ENCODE results near the gene OR6V1.

OR6V1 gene

DNA sequence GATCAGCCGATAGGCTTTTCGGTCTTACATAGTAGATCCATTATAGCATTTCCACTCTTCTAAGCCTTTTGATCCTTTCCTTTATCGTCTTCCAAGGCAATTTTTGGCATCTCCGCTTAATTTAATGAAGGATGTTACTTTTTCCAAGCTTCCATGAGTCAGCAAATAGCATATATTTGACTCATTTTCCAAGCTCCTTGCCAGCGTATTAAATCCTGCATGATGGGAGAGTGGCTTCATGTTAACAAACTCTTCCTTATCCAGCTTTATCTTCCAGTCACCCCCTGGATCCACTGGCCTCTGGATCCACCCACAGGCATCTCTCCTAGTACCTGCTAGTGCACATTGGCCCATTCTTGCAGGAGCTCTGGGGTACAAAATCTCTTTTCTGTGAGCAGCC is 38.2 kb upstream of the OR6V1 start:
- no peak overlapping the region for H2AFZ ChIP-seq (ENCODE audit: low read length)
- no peak overlapping the region for H3K4me3 ChIP-seq (ENCODE audit: low read length in 2 of 2)
- peaks cover 0 to 1% of the 10 kb centered on the region in 2 donors for H3K4me1 ChIP-seq (ENCODE audit: control insufficient read depth in 2 of 2, insufficient read depth in 1 of 2, low read depth in 1 of 2, low read length in 2 of 2)
- H2BK120ac ChIP-seq (ENCODE audit: low read depth, low read length): no peak overlapping the region
- no peak overlapping the region for H2BK5ac ChIP-seq (ENCODE audit: low read length)
- H3K27ac ChIP-seq (replicated peaks; ENCODE audit: low read length): no peak overlapping the region
- no peak overlapping the region for H2BK15ac ChIP-seq (ENCODE audit: low read length)
- H3K14ac ChIP-seq (ENCODE audit: low read length): no peak overlapping the region
- no peaks in the 10 kb centered on the region for H3K9me3 ChIP-seq (replicated peaks in 1 of 2; ENCODE audit: control insufficient read depth in 2 of 2, insufficient read depth in 1 of 2, low read depth in 1 of 2, low read length in 2 of 2)
- no peaks in the 10 kb centered on the region for H3K79me1 ChIP-seq (ENCODE audit: low read depth, low read length)
- H3K9ac ChIP-seq (ENCODE audit: low read depth, low read length, poor library complexity): no peak overlapping the region
- no peak overlapping the region for H2AK5ac ChIP-seq (ENCODE audit: low read depth, low read length)
- H3K23ac ChIP-seq (ENCODE audit: low read depth, low read length, poor library complexity): no peak overlapping the region
- no peak for DNase-seq (ENCODE audit: low spot score)
- WGBS, 2 donors (ENCODE audit: extremely low coverage in 2 of 2, insufficient read length in 2 of 2, insufficient replicate concordance in 1 of 2): no CpG with 5 or more reads among the region's 5 CpGs
- H3K4me2 ChIP-seq (ENCODE audit: insufficient read depth, low read length, poor library complexity, severe bottlenecking): no peak overlapping the region
- no peak overlapping the region for H2BK12ac ChIP-seq (ENCODE audit: low read length)
- no peak overlapping the region for H3K18ac ChIP-seq (ENCODE audit: low read length)
- no peaks in the 10 kb centered on the region for H3K36me3 ChIP-seq (replicated peaks in 1 of 2; ENCODE audit: control insufficient read depth in 2 of 2, insufficient read depth in 2 of 2, low read length in 2 of 2)
- H4K91ac ChIP-seq (ENCODE audit: low read depth, low read length, poor library complexity): no peak overlapping the region
- H3K27me3 ChIP-seq (ENCODE audit: control insufficient read depth in 3 of 3, insufficient read depth in 3 of 3, low read depth in 1 of 3, low read length in 3 of 3): no peaks in the 10 kb centered on the region
- H3K4ac ChIP-seq (ENCODE audit: low read length): no peak overlapping the region
- H4K8ac ChIP-seq (ENCODE audit: low read depth, low read length): no peak overlapping the region

DNA sequence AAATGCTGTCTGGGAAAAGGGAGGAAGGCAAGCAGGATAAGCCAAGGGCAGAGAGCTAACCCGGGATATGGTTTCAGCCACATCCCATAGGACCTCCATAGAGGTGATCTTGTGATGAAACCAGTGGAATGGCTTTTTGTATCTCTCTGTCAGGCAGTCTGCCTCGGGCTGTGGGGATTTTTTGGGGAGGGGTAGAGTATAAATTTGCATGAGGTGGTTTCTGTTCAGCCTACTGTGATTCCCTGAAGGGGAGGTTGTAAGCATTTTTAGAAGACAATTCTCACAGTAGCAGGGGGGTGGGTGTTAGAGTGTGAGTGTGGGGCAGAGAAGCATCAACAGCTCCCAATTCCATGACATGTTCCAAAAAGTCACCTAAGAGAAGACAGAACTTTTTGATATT is 37.1 kb upstream of the OR6V1 start:
- no CpG with 5 or more reads among the region's 2 CpGs for WGBS, 2 donors (ENCODE audit: extremely low coverage in 2 of 2, insufficient read length in 2 of 2, insufficient replicate concordance in 1 of 2)
- Histone ChIP-seq H3K4ac (ENCODE audit: low read length) (no peak overlapping the region), H2BK12ac (ENCODE audit: low read length) (no peak overlapping the region), H3K36me3 (replicated peaks in 1 of 2; ENCODE audit: control insufficient read depth in 2 of 2, insufficient read depth in 2 of 2, low read length in 2 of 2) (no peaks in the 10 kb centered on the region), H3K14ac (ENCODE audit: low read length) (no peak overlapping the region), H3K18ac (ENCODE audit: low read length) (no peak overlapping the region), H2AK5ac (ENCODE audit: low read depth, low read length) (no peak overlapping the region), H3K4me3 (ENCODE audit: low read length in 2 of 2) (no peak overlapping the region), H3K23ac (ENCODE audit: low read depth, low read length, poor library complexity) (no peak overlapping the region), H4K8ac (ENCODE audit: low read depth, low read length) (no peak overlapping the region), H3K4me1 (ENCODE audit: control insufficient read depth in 2 of 2, insufficient read depth in 1 of 2, low read depth in 1 of 2, low read length in 2 of 2) (peaks cover 0 to 1% of the 10 kb centered on the region in 2 donors), H2BK5ac (ENCODE audit: low read length) (no peak overlapping the region), H3K4me2 (ENCODE audit: insufficient read depth, low read length, poor library complexity, severe bottlenecking) (no peak overlapping the region), H2BK15ac (ENCODE audit: low read length) (no peak overlapping the region), H3K27ac (replicated peaks; ENCODE audit: low read length) (no peak overlapping the region), H4K91ac (ENCODE audit: low read depth, low read length, poor library complexity) (no peak overlapping the region), H2BK120ac (ENCODE audit: low read depth, low read length) (no peak overlapping the region), H3K79me1 (ENCODE audit: low read depth, low read length) (no peaks in the 10 kb centered on the region), H3K27me3 (ENCODE audit: control insufficient read depth in 3 of 3, insufficient read depth in 3 of 3, low read depth in 1 of 3, low read length in 3 of 3) (no peaks in the 10 kb centered on the region), H2AFZ (ENCODE audit: low read length) (no peak overlapping the region), H3K9me3 (replicated peaks in 1 of 2; ENCODE audit: control insufficient read depth in 2 of 2, insufficient read depth in 1 of 2, low read depth in 1 of 2, low read length in 2 of 2) (no peaks in the 10 kb centered on the region), H3K9ac (ENCODE audit: low read depth, low read length, poor library complexity) (no peak overlapping the region)
- no peak for DNase-seq (ENCODE audit: low spot score)

DNA sequence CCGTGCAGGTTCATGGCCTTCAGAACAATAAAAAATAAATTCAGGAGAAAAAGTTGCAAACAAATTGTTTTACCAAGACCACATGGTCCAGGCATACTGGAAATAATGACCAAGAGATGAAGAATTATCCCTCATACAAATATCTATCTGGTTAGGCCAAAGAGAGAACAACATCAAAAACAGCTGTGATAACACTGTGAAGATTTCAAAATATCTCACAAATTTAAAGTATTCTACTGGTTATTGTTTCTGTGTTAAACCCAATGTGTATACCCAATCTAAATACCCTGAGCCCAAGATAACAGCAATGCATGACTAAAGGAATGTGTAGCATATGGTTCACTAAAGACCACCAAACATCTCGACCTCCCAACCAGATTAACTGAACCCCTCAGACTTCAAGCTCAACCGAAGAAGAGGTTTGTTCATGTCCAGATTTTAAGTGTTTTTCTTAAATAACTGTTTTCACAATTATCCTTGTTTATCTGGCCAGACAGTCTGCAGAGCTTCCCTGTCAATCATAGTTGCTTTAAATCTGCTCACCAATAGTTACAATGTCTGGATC is 36.1 kb upstream of the OR6V1 start:
- no peak overlapping the region for H2AK5ac ChIP-seq (ENCODE audit: low read depth, low read length)
- H3K14ac ChIP-seq (ENCODE audit: low read length): no peak overlapping the region
- DNase-seq (ENCODE audit: low spot score): no peak
- no peaks in the 10 kb centered on the region for H3K27me3 ChIP-seq (ENCODE audit: control insufficient read depth in 3 of 3, insufficient read depth in 3 of 3, low read depth in 1 of 3, low read length in 3 of 3)
- no peak overlapping the region for H3K23ac ChIP-seq (ENCODE audit: low read depth, low read length, poor library complexity)
- no peak overlapping the region for H4K8ac ChIP-seq (ENCODE audit: low read depth, low read length)
- H2BK120ac ChIP-seq (ENCODE audit: low read depth, low read length): no peak overlapping the region
- no peak overlapping the region for H2BK5ac ChIP-seq (ENCODE audit: low read length)
- no peak overlapping the region for H3K4ac ChIP-seq (ENCODE audit: low read length)
- H3K9me3 ChIP-seq (replicated peaks in 1 of 2; ENCODE audit: control insufficient read depth in 2 of 2, insufficient read depth in 1 of 2, low read depth in 1 of 2, low read length in 2 of 2): no peaks in the 10 kb centered on the region
- H3K9ac ChIP-seq (ENCODE audit: low read depth, low read length, poor library complexity): no peak overlapping the region
- H2BK15ac ChIP-seq (ENCODE audit: low read length): no peak overlapping the region
- no peak overlapping the region for H3K4me2 ChIP-seq (ENCODE audit: insufficient read depth, low read length, poor library complexity, severe bottlenecking)
- no CpG with 5 or more reads among the region's 3 CpGs for WGBS, 2 donors (ENCODE audit: extremely low coverage in 2 of 2, insufficient read length in 2 of 2, insufficient replicate concordance in 1 of 2)
- no peak overlapping the region for H3K18ac ChIP-seq (ENCODE audit: low read length)
- no peak overlapping the region for H4K91ac ChIP-seq (ENCODE audit: low read depth, low read length, poor library complexity)
- no peak overlapping the region for H2BK12ac ChIP-seq (ENCODE audit: low read length)
- no peak overlapping the region for H3K4me3 ChIP-seq (ENCODE audit: low read length in 2 of 2)
- no peaks in the 10 kb centered on the region for H3K79me1 ChIP-seq (ENCODE audit: low read depth, low read length)
- no peak overlapping the region for H2AFZ ChIP-seq (ENCODE audit: low read length)
- H3K36me3 ChIP-seq (replicated peaks in 1 of 2; ENCODE audit: control insufficient read depth in 2 of 2, insufficient read depth in 2 of 2, low read length in 2 of 2): no peaks in the 10 kb centered on the region
- H3K27ac ChIP-seq (replicated peaks; ENCODE audit: low read length): no peak overlapping the region
- H3K4me1 ChIP-seq (ENCODE audit: control insufficient read depth in 2 of 2, insufficient read depth in 1 of 2, low read depth in 1 of 2, low read length in 2 of 2): peaks cover 0 to 1% of the 10 kb centered on the region in 2 donors

DNA sequence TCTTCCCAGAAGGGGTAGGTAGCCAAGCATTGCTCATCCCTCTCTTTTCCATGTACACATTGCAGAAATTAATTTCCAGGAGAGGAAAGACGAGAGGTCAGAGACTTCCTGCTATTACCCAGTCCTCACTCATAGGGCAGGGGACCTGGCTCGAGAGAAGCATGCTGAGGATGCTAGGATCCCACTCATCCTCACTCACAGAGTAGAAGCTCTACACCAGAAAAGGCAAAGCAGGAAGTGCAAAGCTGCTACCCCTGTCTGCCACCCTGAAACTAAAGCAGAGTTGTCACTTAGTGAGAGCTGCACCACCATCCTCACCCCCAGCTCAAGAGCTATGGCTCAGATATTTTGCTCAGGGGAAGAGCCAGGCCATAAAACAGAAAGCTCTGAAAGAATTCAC is 35.1 kb upstream of the OR6V1 start:
- no CpG with 5 or more reads among the region's 2 CpGs for WGBS, 2 donors (ENCODE audit: extremely low coverage in 2 of 2, insufficient read length in 2 of 2, insufficient replicate concordance in 1 of 2)
- no peak overlapping the region for H2BK12ac ChIP-seq (ENCODE audit: low read length)

More for the DNA sequence above, 35.1 kb upstream of the OR6V1 start:
- no peak overlapping the region for H2BK120ac ChIP-seq (ENCODE audit: low read depth, low read length)
- no peak for DNase-seq (ENCODE audit: low spot score)
- no peaks in the 10 kb centered on the region for H3K27me3 ChIP-seq (ENCODE audit: control insufficient read depth in 3 of 3, insufficient read depth in 3 of 3, low read depth in 1 of 3, low read length in 3 of 3)
- H3K4me1 ChIP-seq (ENCODE audit: control insufficient read depth in 2 of 2, insufficient read depth in 1 of 2, low read depth in 1 of 2, low read length in 2 of 2): peaks cover 0 to 1% of the 10 kb centered on the region in 2 donors
- no peak overlapping the region for H3K9ac ChIP-seq (ENCODE audit: low read depth, low read length, poor library complexity)
- H3K4me2 ChIP-seq (ENCODE audit: insufficient read depth, low read length, poor library complexity, severe bottlenecking): no peak overlapping the region
- no peaks in the 10 kb centered on the region for H3K79me1 ChIP-seq (ENCODE audit: low read depth, low read length)
- no peak overlapping the region for H4K91ac ChIP-seq (ENCODE audit: low read depth, low read length, poor library complexity)
- no peak overlapping the region for H2BK15ac ChIP-seq (ENCODE audit: low read length)
- H3K18ac ChIP-seq (ENCODE audit: low read length): no peak overlapping the region
- no peak overlapping the region for H3K27ac ChIP-seq (replicated peaks; ENCODE audit: low read length)
- no peak overlapping the region for H2AFZ ChIP-seq (ENCODE audit: low read length)
- H4K8ac ChIP-seq (ENCODE audit: low read depth, low read length): no peak overlapping the region
- H3K4ac ChIP-seq (ENCODE audit: low read length): no peak overlapping the region
- no peak overlapping the region for H3K23ac ChIP-seq (ENCODE audit: low read depth, low read length, poor library complexity)
- no peak overlapping the region for H2AK5ac ChIP-seq (ENCODE audit: low read depth, low read length)
- H3K4me3 ChIP-seq (ENCODE audit: low read length in 2 of 2): no peak overlapping the region
- H3K14ac ChIP-seq (ENCODE audit: low read length): no peak overlapping the region
- no peaks in the 10 kb centered on the region for H3K9me3 ChIP-seq (replicated peaks in 1 of 2; ENCODE audit: control insufficient read depth in 2 of 2, insufficient read depth in 1 of 2, low read depth in 1 of 2, low read length in 2 of 2)
- H3K36me3 ChIP-seq (replicated peaks in 1 of 2; ENCODE audit: control insufficient read depth in 2 of 2, insufficient read depth in 2 of 2, low read length in 2 of 2): no peaks in the 10 kb centered on the region
- no peak overlapping the region for H2BK5ac ChIP-seq (ENCODE audit: low read length)

Measured in neuronal stem cell (in vitro differentiated cells).